IPS DF 4.7 (cell line): ENCODE data around the gene NR6A1.

ENCODE experiments used
- DNase-seq: peaks from one replicate; pipeline ENCODE4 v3.0.0-alpha.2; 2013; ENCODE audit warnings: low spot score; ENCODE audit errors: extremely low read depth

Gene NR6A1

DNA sequence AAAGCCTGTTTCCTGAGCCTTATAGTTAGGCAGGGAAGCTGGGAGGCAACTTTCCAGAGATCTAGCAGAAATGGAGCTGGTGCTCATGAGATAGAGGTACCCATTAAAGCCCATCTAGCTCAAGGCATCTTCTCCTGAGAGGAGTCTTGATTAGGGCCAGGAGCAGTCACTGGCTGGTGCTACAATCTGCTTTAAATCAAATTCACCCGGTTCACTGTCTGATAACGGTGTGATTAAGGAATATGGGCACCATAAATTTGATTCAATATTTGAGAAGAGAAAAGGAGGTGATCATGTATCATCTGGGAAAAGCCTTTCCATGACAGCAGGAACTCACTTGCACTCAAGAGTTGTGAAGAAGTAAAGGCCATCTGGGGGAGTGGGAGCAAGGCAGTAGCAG is 240.0 kb downstream of the NR6A1 start:
- no peak for DNase-seq

DNA sequence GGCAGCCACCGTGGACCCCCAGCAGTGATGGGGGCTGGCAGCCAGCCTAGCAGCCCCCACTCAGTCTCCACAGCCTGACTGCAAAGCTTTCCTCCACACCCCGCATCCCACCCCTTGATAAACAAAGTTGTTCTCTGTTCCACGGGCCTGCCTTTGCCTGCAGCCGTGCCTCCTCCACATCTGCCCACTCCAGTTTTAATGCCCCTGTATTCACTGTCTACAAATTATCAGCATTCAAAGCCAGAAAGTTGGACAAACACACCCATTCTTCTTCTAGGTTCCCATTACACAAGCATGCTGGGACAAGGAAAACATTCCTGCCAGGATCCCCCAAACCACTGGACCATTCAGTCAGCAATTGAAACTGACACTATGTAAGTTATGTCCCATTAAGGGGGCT is 240.9 kb downstream of the NR6A1 start:
- no peak for DNase-seq

DNA sequence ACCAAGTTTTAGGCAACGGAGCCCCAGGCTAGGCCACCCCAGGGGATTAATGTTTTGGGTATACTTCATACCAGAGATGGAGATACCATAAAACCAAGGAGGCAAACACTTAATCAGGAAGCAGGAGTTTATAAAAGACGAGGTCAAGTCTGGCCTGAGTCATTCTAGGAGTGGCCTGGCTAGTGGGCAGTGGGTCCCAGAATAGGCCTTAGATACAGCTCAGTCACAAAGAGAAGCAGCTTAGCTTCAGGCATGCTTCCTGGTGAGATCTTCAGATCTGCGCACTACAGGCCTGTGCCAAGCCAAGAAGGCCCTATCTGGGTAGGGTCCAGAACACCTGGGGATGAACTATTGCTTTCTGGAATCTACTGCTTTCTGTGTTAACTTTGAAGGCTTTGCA is 243.3 kb downstream of the NR6A1 start:
- no peak for DNase-seq

DNA sequence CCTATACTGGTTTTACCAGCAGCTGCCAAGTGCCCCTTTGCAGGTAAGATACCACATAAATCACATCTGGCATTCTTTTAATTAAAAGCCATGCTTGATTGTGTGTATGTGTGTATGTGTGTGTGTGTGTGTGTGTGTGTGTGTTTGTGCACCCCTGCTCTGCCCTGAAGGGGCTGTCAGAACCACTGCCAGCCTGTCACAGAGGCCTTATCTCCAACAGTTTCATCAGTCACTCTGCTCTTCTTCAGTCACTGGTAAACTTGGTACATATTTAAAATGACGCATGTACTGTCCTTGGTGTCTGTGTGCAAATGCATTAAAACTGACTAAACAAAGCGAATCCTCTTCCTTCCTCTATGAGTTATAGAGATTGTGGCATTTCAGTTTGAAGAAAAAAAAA is 244.9 kb downstream of the NR6A1 start:
- DNase-seq = no peak

DNA sequence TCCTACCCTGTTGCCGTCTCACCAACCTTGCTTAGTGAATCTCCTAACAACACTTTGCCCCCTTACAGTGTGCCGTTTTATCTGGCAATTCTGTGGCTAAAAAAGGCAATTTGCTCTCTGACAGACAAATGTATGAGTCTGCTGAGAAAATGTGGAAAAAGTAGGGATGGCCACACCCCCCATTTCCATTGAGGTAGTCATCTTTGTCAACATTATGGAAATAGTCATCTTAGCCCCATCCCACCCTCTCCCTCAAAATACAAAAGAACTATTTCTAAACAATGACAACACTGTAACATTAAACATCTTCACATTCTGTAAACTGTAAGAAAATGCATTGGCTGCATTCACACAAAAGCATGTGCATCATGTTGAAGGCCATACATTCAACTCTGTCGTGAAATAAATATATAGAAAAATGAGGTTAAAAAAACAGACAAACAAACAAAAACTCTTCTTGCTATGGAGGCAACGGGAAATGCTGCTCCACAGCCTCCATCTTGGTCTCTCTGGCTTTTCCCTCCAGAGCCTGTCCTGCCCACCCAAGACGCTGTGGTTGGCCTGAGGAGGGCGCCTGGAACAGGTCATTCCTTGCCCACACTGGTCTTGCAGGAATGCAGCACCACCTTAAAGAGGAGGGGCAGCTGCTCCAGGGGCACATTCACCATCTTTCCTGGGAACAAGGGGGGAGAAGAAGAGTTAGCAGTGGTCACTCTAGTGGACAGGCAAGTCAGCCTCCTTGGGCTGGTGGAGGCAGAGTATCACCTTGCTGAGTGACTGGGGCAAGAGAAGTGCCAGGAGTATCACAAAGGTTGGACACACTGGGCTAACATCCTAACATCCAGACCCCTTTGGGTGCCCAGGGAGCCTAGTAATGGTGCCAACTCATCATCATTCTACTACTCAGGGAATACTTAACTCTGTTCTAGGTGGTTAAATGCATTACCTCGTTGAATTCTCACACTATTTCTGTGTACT is 248.7 kb downstream of the NR6A1 start:
- DNase-seq = no peak

DNA sequence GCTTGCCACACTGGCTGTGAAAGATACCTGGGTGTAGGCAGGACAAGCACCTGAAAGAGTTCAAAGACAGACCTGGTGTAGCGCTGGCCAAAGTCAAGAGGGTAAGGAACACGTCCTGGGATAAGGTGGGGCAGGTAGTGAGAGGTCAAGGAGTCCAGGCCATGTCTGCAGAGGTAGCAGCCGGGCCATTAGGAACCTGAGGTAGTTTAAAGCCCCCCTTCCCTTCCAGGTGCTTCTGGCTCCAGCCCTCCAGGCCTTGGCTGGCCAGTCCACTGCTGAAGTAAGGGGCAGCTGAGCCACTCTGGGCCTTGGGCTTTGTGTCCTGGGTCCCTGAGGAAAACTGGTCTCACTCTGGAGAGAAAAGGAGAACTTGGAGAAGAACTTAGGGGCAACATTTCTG is 250.0 kb downstream of the NR6A1 start:
- no peak for DNase-seq

DNA sequence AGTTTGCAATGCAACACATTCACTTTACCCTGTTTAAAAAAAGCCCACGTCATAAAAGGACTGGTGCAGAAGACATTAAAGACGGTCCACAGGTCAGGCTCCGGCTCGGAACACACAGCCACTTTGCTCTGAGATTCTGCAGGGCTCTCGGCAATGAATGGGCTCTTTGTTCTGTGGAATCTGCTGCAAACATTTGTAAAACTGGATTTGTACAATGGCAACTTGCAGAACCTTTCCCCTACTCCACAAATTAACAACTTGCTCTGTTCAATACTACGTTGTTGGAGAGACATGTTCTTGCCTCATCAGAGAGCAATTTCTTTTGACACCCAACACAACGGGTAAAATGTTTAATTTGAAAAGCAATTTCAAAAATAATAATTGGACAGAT is 250.9 kb downstream of the NR6A1 start:
- no peak for DNase-seq

DNA sequence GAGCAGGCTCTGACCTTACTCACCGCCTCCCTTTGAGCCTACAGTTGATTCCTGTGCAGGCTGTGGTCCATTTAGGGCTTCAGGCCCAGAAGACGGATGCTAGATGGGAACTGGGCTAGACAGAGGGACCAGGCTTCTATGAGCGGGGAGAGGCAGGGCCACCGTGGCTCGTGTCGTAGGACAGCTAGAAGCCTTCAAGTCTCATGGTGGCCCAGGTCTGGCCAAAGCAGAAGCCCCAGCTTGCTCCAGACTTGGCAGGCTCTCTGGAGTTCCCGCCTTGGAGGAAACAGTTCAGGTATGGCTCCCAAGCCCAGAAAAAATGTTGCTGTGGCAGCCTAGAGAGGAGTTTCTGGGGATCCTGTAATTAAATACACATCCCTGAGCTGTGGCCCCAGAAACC is 253.0 kb downstream of the NR6A1 start:
- DNase-seq = no peak

DNA sequence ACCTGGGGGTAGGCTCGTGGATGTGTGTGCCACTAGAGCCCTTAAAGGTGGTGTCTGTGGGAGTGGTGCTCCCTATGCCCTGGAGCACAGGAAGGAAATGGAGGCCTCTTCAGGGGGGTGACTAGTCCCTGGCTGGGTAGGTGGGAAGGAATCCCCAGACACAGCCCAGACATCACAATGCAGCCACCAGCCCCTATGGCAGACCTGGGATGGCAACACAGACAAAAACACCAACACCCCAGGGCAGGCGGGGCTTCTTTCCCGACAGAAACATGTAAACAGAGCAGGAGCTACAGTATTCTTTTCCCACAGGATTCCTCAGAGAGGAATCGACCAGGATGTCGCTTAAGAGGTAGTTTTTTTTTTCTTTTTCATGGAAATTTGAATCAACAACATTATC is 253.5 kb downstream of the NR6A1 start:
- no peak for DNase-seq

DNA sequence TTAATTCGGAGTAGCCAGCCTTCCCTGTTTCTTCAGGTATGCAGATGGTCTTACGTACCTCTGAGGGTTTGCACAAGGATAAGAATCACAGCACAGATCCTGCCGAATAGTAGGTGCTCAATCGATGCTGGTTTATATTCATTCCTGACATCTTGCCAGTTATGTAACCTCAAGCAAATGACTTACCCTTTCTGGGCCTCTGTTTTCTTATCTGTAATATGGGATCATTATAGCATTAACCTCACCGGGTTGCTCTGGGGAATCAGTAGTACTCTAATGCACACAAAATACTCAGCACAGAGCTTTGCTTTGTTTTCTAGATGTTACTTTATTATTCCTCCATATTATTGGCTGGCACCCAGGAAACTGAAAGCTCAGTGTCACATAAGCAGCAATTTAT is 256.2 kb downstream of the NR6A1 start:
- DNase-seq = no peak

DNA sequence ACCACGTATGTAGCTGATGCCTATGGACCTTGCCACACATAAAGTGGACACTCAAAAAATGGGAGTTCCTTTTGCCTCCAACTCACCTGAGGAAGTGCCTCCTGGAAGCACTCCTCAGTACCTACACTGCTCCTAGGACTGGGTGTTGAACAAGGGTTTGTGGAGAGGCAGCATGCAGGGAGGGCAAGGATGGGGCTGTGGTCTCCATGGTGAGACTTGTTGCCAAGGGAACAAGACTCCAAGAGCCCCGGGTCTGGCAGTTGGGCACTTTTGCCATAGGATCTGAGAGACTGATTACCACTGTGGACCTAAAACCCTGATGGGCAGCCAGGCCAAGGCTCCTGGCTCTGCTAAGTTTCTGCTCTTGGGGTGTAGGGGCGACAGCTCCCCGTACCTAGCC is 257.0 kb downstream of the NR6A1 start:
- no peak for DNase-seq

DNA sequence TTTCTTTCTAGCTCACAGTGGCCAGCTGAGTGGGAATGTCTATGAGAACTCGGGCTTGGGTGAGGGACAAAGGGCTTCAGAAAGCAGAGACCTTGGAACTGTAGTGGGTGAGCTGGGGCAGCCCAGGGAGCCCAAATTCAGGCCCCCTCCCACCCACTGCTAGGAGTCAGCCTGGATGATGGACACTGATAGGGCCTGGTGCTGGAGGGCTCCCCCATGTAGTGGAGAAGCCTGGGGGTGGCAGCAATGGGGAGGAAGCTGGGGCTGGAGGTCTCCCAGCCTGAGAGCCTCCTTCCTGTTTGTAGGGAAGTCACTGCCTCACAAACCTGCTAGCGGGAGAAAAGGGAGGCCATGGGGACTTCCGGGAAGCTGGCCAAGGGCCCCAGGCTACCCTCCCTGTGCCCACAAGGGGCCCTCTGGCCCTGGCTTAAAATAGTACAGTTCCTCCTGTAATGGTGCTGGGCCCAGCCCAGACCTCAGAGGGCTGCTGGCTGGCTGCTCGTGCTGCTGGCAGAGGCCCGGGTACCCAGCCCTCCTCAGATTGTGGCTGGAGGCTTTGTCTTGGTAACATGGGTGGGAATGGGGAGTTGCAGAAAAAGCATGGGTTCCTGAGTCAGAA is 257.6 kb downstream of the NR6A1 start:
- no peak for DNase-seq

DNA sequence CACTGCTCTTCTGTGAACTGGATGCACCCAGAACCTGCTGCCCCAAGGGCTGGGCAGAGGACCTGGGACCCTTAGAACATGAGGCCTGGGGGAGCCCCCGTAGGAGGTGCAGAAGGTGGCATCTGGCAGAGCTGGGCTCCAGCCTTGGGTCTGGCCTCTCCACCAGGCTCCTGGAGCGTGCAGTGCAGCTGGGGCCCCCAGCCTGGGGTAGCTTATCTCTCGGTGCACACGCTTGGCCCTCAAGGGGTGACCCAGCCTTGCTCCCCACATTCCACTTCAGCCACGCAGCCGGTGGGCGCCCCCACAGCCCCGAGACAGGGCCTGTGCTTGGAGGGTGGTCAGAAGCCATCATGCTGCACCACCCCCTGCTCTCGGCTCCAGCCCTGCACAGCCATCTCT is 258.3 kb downstream of the NR6A1 start:
- no peak for DNase-seq

DNA sequence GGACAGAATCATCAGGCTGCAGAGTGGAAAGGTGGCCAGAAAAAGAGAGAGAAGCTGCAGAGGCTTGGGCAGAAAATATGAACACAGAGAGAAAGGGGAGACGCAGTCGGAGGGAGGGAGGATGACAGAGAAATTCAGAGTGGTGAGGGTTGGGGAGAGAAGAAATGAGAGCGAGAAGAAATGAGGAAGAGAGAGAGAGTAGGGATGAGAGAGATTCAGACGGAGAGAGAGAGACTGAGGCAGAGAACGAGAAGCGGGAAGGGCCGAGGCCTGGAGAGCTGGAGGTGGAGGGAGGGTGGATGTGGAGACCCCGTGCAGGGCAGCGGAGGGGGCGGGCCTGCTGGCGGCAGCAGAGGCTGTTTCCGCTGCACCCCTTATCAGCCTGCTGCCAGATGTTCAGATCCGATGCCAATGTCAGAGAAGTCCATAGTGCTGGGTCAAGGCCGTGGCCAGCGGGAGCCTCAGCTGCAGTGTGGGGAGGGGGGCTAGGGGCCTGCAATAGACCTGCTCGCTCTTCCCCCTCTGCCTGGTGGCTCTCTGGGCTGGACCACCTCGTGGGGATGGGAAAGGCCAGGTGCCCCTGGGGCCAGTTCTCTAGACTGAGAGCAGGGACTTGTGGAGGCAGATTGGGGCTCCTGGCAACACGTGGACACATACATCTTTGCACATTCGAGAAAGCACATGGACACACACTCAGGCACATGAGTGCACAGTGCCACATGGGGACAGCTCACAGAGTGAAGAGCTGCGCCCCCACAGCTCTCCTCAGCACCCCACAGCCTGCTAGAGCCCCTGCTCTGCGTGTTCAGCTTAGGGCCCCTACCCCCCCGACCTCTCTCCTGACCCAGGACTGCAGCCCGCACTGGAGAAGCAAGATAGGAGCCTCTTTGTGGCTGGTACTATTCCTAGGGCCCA is 259.0 kb downstream of the NR6A1 start:
- no peak for DNase-seq

DNA sequence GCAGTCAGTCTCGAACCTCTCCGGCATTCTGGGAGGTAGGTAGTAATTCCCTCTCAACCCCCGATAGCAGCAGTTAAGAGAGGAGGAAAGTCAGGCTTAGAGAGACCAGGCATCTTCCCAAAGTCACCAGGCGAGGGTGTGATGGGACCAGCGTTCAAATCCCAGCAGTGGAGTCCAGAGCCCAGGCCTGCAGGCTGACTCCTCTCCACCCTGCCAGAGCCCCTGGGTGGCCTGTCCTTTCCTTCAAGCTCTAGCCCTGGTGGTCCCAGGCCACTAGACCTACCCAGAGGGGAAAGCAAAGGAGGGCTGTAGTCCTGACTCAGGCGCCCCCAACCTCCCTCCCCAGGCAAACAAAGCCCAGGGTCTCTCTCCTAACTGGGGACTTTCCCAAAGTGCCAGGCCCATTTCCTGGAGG is 259.7 kb downstream of the NR6A1 start:
- DNase-seq = no peak

DNA sequence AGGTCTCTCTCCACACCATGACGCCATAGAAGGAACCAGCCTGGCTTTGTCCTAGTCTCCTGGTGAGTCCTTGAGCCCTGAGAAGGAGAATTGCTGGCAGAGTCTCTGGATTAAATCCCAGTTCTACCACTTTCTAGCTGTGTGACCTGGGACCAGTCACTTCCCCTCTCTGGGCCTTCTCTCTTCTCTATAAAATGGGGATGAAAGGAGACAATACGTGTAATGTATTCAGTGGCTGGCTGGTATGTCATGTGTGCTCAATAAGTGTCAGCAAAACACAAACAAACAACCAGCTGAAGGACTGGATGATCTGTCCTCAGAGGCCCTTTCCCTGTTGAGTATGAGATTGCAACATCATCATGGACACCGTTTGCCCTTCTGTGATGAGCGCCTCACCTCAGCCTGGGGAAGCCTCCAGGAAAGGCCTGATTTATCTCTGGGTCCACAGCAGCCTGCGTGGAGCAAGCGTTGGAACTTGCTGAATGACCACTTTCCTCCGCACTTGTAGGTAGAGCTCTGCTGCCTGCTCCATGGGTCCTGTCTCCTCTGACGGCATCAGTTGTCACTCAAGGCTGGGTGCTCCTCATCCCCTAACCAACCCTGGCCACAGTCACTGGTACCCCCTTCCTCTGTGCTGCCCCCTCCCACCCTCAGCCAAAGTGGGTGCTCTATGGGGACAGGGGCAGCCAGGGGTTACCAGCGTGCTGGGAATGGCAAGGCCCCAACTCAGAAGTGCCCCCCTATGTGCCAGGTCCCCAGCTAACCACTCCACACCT is 260.3 kb downstream of the NR6A1 start:
- DNase-seq = no peak

DNA sequence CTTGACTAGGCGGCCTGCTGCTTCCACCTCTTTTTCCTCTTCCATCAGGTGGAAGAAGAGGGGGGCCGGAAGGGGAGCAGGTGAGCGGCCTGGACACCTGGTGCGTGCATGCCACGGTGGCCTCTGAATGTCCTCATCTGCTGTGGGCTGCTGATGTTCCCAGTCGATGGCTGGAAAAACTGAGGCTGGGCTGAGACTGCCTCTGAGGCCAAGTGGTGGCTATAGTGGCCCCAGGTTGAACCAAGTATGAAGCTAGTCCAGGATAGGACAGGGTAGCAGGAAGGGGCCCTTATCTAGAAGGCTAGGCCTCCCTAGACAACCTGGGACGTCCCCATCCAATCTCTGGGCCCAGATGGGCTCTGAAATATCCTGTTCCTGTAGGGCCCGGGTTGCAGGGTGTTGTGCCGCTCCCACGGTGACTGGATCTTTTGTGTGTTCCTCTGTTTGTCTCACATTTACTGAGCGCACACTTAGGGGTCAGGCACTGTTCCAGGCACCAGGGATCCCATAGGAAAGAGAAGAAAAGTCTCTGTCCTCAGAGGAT is 263.2 kb downstream of the NR6A1 start:
- DNase-seq = no peak

DNA sequence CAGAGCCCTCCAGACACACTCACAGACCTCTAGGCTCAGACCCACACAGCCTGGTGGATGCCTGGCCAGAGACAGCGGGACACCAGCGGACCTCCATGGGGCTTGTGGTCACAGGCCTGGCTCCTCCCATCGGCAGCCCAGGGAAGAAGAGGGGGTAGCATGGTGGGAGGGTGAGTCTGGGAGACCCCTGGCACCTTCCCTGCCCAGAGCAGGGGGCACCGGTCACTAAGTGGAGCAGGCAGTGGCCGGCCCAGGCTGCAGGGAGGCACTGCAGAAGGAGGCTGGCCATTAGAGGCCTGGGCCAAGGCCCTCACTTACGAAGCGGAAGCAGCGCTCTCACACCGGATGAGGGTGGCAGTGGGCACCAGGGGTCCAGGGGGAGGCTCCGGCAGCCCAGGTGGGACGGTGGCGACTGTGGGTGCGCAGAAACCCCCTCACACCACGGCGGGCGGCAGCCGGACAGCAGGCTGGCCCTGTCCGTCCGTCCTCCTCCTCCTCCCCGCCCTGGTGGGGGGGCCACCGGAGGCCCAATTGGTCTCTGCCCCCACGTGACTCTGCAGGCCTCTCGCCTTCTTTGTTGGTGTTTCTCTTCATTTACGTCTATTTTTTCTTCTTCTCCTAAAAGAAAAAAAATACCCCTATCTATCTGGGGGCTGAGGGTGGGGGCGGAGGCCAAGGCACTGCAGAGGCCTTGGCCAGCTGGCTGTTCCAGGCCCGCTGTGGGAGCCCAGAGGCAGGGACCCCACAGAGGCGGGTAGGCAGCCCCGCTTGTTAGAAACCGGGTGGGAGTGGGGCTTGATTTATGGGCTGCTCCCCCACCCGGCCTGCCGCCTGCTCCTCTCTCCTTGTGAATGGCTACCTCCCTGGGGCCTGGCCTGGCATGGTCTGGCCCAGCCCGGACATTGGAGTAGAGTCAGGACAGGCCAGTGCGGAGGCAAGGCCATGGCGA is 263.9 kb downstream of the NR6A1 start, which contains the start of gene NR5A1:
Gene NR5A1 (minus strand): TSS at position 469 of the 949 bp plus-strand sequence. CDS start 4,004 bp downstream, outside the sequence.
- no peak for DNase-seq

DNA sequence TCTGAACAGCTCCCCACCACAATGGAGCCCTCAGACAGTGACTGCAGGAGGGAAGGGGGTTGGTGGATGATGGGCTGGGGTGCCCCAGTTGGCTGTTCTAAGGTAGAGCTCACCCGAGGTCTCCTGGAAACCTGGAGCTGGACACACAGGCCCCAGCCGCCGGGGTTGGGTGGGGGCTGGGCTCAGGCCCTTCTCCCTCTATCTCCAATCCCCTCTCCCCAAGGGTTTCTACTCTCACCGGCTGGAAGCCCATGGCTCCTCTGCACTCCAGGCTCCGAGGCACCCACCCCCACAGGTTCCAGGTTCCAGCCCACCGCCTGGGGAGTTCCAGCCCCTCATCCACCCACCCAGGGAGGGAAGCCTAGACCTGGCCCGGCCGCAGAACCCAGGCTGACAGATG is 264.7 kb downstream of the NR6A1 start:
- no peak for DNase-seq
